HepG2 (cell line): ENCODE results near the gene ADGRB3. TPM values are rescaled to one million over a fixed set of nuclear protein-coding genes. Genes with fewer than 3 reads are reported as not detected.

Source experiments
- ATAC-seq: fragments of 200-7000 bp; cut with Tn5 transposase; 3 replicates; pipeline ENCODE4 v1.9.1; 2020; ENCODE audit warnings: mild to moderate bottlenecking, moderate library complexity
- BruUV-seq: library from RNA; stranded (reverse); fragments of 400-500 nt; replicated peaks from 2 replicates; lab custom pipeline; 2021; lab: Mats Ljungman, UMichigan
- CTCF ChIA-PET: fragments of 300-600 bp; formaldehyde crosslinking; extraction: SDS; loops from one replicate; lab custom pipeline; 2021; ENCODE audit warnings: low total read pairs, inconsistent platforms, low intra/inter-chr PET ratio; lab: Yijun Ruan, JAX
- POLR2A ChIA-PET: fragments of 350-600 bp; sonication (Branson Sonifier 250); formaldehyde crosslinking; loops from one replicate; lab custom pipeline; 2020; ENCODE audit warnings: antibody characterized with exemption, inconsistent platforms; lab: Yijun Ruan, JAX
- DNase-seq: peaks from one replicate; pipeline ENCODE4 v3.0.0-alpha.2; 2015; ENCODE audit warnings: low spot score
- FAIRE-seq: peaks from 3 replicates; lab custom pipeline; 2011; peaks lifted over from hg19 to GRCh38; lab: Jason Lieb, UNC
- H2AFZ ChIP-seq: one replicate; pipeline ENCODE4 v1.6.1; 2011; ENCODE audit warnings: low read length, inconsistent platforms
- H3K27ac ChIP-seq: fragments of 300-600 bp; 3 replicates; pipeline ENCODE4 v1.8.0; 2011; ENCODE audit warnings: mixed run types, mild to moderate bottlenecking, mixed read lengths, low read length, inconsistent platforms; ENCODE audit not compliant: insufficient read depth; ENCODE audit errors: extremely low read length
- H3K27me3 ChIP-seq, 2 experiments: fragments of 200-600 bp in 1 of 2; 2 replicates in 1 of 2; 3 replicates in 1 of 2; pipeline versions ENCODE4 v1.6.0 to v1.8.0; 2011; ENCODE audit warnings: low read length in 2 of 2, mild to moderate bottlenecking in 2 of 2, moderate library complexity in 2 of 2, inconsistent platforms in 1 of 2; ENCODE audit not compliant: insufficient read depth in 2 of 2, control insufficient read depth in 1 of 2
- H3K36me3 ChIP-seq, 2 experiments: fragments of 200-600 bp in 1 of 2; replicated peaks in 1 of 2; 2 replicates in 1 of 2; 3 replicates in 1 of 2; pipeline versions ENCODE4 v1.5.1 to v1.8.0; 2011; ENCODE audit warnings: low read length in 2 of 2, inconsistent platforms in 1 of 2; ENCODE audit not compliant: insufficient read depth in 2 of 2, control insufficient read depth in 1 of 2
- H3K4me1 ChIP-seq: 2 replicates; pipeline ENCODE4 v1.5.1; 2012; ENCODE audit warnings: low read length, inconsistent platforms; ENCODE audit not compliant: insufficient read depth
- H3K4me2 ChIP-seq: 2 replicates; pipeline ENCODE4 v1.6.0; 2011; ENCODE audit warnings: low read depth, low read length, inconsistent platforms
- H3K4me3 ChIP-seq, 3 experiments: fragments of 200-600 bp in 1 of 3; sonication (generic), shearing (Covaris generic) in 1 of 3; replicated peaks in 1 of 3; 2 replicates each; pipeline ENCODE4 v1.5.1; 2011 to 2016; ENCODE audit warnings: low read length in 3 of 3, inconsistent platforms in 2 of 3, low read depth in 2 of 3, mild to moderate bottlenecking in 2 of 3, control low read depth in 1 of 3, mixed read lengths in 1 of 3; ENCODE audit not compliant: insufficient read depth in 1 of 3
- H3K79me2 ChIP-seq: one replicate; pipeline ENCODE4 v1.6.1; 2011; ENCODE audit warnings: low read length, inconsistent platforms; ENCODE audit not compliant: insufficient read depth
- H3K9ac ChIP-seq: 2 replicates; pipeline ENCODE4 v1.6.0; 2011; ENCODE audit warnings: mild to moderate bottlenecking, low read depth, low read length, inconsistent platforms; ENCODE audit not compliant: insufficient read depth
- H3K9me3 ChIP-seq: 2 replicates; pipeline ENCODE4 v1.5.1; 2012; ENCODE audit warnings: mild to moderate bottlenecking, low read length
- H4K20me1 ChIP-seq: 2 replicates; pipeline ENCODE4 v1.6.0; 2011; ENCODE audit warnings: inconsistent platforms, mild to moderate bottlenecking, low read length, moderate library complexity; ENCODE audit not compliant: insufficient read depth
- NFE2L2 ChIP-seq: fragments of 150-350 bp; IDR thresholded peaks from 2 replicates; pipeline ENCODE4 v1.6.1; 2014; ENCODE audit warnings: low read length
- PPARG ChIP-seq: conservative IDR thresholded peaks from 2 replicates; pipeline ENCODE4 v1.6.1; 2016; ENCODE audit warnings: missing biosample characterization, missing genetic modification reagents
- RFX3 ChIP-seq: IDR thresholded peaks from 2 replicates; pipeline ENCODE4 v1.6.1; 2016; ENCODE audit warnings: missing biosample characterization, missing genetic modification reagents
- RORA ChIP-seq: sonication (generic); formaldehyde crosslinking; IDR thresholded peaks from 2 replicates; pipeline ENCODE4 v1.5.0; 2020; ENCODE audit warnings: mild to moderate bottlenecking, missing genetic modification reagents, moderate library complexity
- SCMH1 ChIP-seq: sonication (generic); formaldehyde crosslinking; IDR thresholded peaks from 2 replicates; pipeline ENCODE4 v1.9.0; 2021; ENCODE audit warnings: missing genetic modification reagents, mild to moderate bottlenecking, borderline replicate concordance
- SNRNP70 ChIP-seq: fragments of 200-400 bp; formaldehyde crosslinking; IDR thresholded peaks from 2 replicates; pipeline ENCODE4 v1.6.1; 2017; ENCODE audit warnings: mild to moderate bottlenecking, low read depth, low read length, moderate library complexity
- SPEN ChIP-seq: sonication (generic); formaldehyde crosslinking; IDR thresholded peaks from 2 replicates; pipeline ENCODE4 v1.5.1; 2020; ENCODE audit warnings: low read depth, mild to moderate bottlenecking, missing genetic modification reagents
- SRSF9 ChIP-seq: fragments of 200-400 bp; formaldehyde crosslinking; IDR thresholded peaks from 2 replicates; pipeline ENCODE4 v1.6.1; 2018; ENCODE audit warnings: borderline replicate concordance, mild to moderate bottlenecking, low read depth, low read length; ENCODE audit not compliant: insufficient read depth, poor library complexity, severe bottlenecking
- THRA ChIP-seq: sonication (generic); formaldehyde crosslinking; IDR thresholded peaks from 2 replicates; pipeline ENCODE4 v1.4.0; 2020; ENCODE audit warnings: missing genetic modification reagents, borderline replicate concordance
- ZMYM2 ChIP-seq: sonication (generic); formaldehyde crosslinking; IDR thresholded peaks from 2 replicates; pipeline ENCODE4 v1.8.0; 2022; ENCODE audit warnings: mild to moderate bottlenecking, missing genetic modification reagents
- ZNF256 ChIP-seq: sonication (generic); formaldehyde crosslinking; conservative IDR thresholded peaks from 2 replicates; pipeline ENCODE4 v1.4.0; 2020; ENCODE audit warnings: missing genetic modification reagents
- ZNF484 ChIP-seq: sonication (generic); formaldehyde crosslinking; IDR thresholded peaks from 2 replicates; pipeline ENCODE4 v1.5.1; 2020; ENCODE audit warnings: mild to moderate bottlenecking, low read depth, missing genetic modification reagents, borderline replicate concordance
- ZNF609 ChIP-seq: sonication (generic); formaldehyde crosslinking; IDR thresholded peaks from 2 replicates; pipeline ENCODE4 v1.4.0; 2020; ENCODE audit warnings: mild to moderate bottlenecking, missing genetic modification reagents, borderline replicate concordance
- WGBS: methylation state at CpG from one replicate; pipeline ENCODE4 v1.1.6; 2017; ENCODE audit warnings: low lambda C conversion rate; 5-methylcytosine and 5-hydroxymethylcytosine counted together
- in situ Hi-C: cut with HindIII; loops from 2 replicates; pipeline ENCODE4 v1.10.0; 2017; ENCODE audit warnings: low pct_unique_long_range_greater_than_20kb; ENCODE audit not compliant: extremely low pct_ligation_motif_present
- intact Hi-C: fragments of 100-400 bp; cut with micrococcal nuclease; formaldehyde crosslinking; loops from one replicate; pipeline ENCODE4 v1.10.0; 2022; ENCODE audit not compliant: unreplicated experiment
- polyA plus RNA-seq, 8 experiments: library from polyadenylated mRNA; depleted of rRNA in 3 of 8; stranded (reverse) in 7 of 8; unstranded in 1 of 8; fragments of >200 nt; fragmentation: Illumina TruSeq in 4 of 8; extraction: Trizol in 4 of 8; gene quantifications; 2 replicates each; pipeline versions ENCODE4 v1.2.1 to v1.2.3, GENCODE V29; 2011 to 2016; ENCODE audit warnings: low read depth in 4 of 8, missing spikeins in 1 of 8, mixed read lengths in 1 of 8; ENCODE audit not compliant: insufficient read depth in 1 of 8
- total RNA-seq, 5 experiments: library from RNA; depleted of rRNA; stranded (reverse); fragments of >200 nt; fragmentation: Illumina TruSeq; extraction: Trizol; gene quantifications; 2 replicates each; pipeline ENCODE4 v1.2.3, GENCODE V29; 2016; ENCODE audit warnings: low read depth in 1 of 5
- TF ChIP-seq, protein P1 (sequence below): sonication (generic); formaldehyde crosslinking; IDR thresholded peaks from 2 replicates; pipeline ENCODE4 v1.4.0; 2020; ENCODE audit warnings: missing genetic modification reagents
- TF ChIP-seq, protein P2 (sequence below): IDR thresholded peaks from 2 replicates; pipeline ENCODE4 v1.6.1; 2016

ADGRB3 gene
- total and polyA plus RNA-seq, 2 of the 13 experiments (the other 11 are each of a cell fraction or from before 2014, with no cell fraction given) = not detected

DNA sequence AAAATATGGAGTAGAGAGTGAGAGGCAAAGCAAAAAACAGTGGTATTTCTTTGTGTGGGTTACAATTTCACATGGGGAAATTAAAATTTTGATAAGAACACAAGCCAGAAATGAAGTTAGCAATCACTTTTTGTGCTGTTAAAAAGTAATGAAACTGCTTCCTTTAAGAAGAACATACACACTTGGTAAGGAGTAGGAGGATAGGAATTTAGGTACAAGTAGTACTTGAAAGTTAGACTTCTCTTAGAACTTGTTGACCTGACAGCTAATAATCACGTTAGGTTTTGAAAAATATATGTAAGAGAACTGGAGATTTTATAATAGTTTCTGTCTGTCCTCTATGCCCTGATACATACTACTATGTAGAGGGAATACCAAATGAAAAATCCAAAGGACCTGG is 260.8 kb downstream of the ADGRB3 start (continued):
- TF ChIP-seq THRA (no peak), SNRNP70 (no peak), RORA (no peak), ZMYM2 (no peak)
- TF ChIP-seq, protein P1, sequence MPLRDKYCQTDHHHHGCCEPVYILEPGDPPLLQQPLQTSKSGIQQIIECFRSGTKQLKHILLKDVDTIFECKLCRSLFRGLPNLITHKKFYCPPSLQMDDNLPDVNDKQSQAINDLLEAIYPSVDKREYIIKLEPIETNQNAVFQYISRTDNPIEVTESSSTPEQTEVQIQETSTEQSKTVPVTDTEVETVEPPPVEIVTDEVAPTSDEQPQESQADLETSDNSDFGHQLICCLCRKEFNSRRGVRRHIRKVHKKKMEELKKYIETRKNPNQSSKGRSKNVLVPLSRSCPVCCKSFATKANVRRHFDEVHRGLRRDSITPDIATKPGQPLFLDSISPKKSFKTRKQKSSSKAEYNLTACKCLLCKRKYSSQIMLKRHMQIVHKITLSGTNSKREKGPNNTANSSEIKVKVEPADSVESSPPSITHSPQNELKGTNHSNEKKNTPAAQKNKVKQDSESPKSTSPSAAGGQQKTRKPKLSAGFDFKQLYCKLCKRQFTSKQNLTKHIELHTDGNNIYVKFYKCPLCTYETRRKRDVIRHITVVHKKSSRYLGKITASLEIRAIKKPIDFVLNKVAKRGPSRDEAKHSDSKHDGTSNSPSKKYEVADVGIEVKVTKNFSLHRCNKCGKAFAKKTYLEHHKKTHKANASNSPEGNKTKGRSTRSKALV (CRISPR knock-in tag) = no peak

DNA sequence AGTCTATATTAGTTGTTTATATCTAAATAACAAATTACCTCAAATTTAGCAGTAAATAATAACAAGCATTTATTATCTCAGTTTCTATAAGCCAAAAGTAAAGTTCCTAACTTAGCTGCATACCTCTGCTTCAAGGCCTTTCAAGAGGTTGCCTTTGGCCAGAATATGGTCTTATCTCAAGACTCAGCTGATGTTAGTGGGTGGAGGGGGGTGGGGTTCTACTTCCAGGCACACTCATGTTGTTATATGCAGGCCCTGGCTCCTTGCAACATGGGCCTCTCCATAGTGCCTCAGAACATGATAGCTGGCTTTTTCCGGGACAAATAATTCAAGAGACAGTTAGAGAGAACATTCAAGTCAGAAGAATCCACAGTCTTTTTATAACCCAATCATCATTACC is 266.0 kb downstream of the ADGRB3 start:
- intact Hi-C loops = no loop called here
- H3K27ac ChIP-seq = no peak overlapping the region
- WGBS = 0% methylated on average over 1 of the region's 1 CpG
- ChIA-PET POLR2A (no interaction called here), CTCF (no interaction called here)
- H4K20me1 ChIP-seq = no peaks in the 10 kb centered on the region
- in situ Hi-C loops = no loop called here
- FAIRE-seq = no peak
- H3K27me3 ChIP-seq = no peaks in the 10 kb centered on the region
- DNase-seq = no peak
- H3K36me3 ChIP-seq = no peaks in the 10 kb centered on the region
- no peak overlapping the region for H3K4me2 ChIP-seq
- ATAC-seq = no peak
- H3K4me3 ChIP-seq = no peak overlapping the region
- no peak overlapping the region for H3K9ac ChIP-seq
- no TSS peak for BruUV-seq
- no peaks in the 10 kb centered on the region for H3K9me3 ChIP-seq
- H2AFZ ChIP-seq = no peak overlapping the region
- H3K79me2 ChIP-seq = no peaks in the 10 kb centered on the region
- no peaks in the 10 kb centered on the region for H3K4me1 ChIP-seq
- TF ChIP-seq SRSF9 (no peak), SCMH1 (CRISPR knock-in tag) (no peak), PPARG (no peak), ZNF256 (CRISPR knock-in tag) (no peak), ZNF609 (CRISPR knock-in tag) (no peak), ZNF484 (CRISPR knock-in tag) (no peak), RFX3 (CRISPR knock-in tag) (no peak), SPEN (CRISPR knock-in tag) (no peak), NFE2L2 (no peak)
- TF ChIP-seq, protein P2, sequence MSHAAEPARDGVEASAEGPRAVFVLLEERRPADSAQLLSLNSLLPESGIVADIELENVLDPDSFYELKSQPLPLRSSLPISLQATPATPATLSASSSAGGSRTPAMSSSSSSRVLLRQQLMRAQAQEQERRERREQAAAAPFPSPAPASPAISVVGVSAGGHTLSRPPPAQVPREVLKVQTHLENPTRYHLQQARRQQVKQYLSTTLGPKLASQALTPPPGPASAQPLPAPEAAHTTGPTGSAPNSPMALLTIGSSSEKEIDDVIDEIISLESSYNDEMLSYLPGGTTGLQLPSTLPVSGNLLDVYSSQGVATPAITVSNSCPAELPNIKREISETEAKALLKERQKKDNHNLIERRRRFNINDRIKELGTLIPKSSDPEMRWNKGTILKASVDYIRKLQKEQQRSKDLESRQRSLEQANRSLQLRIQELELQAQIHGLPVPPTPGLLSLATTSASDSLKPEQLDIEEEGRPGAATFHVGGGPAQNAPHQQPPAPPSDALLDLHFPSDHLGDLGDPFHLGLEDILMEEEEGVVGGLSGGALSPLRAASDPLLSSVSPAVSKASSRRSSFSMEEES (CRISPR knock-in tag) = no peak
